Astrocyte (in vitro differentiated cells and primary cell): Measurements from ENCODE around the gene NSUN7.

Source experiments
- EZH2 ChIP-seq: IDR thresholded peaks from 2 replicates; pipeline ENCODE4 v1.6.1; 2012; ENCODE audit warnings: mild to moderate bottlenecking, low read length, inconsistent platforms; ENCODE audit not compliant: insufficient read depth
- TF ChIP-seq, protein P1 (sequence below): IDR thresholded peaks from 2 replicates; pipeline ENCODE4 v1.5.1; 2011; ENCODE audit warnings: low read depth, mild to moderate bottlenecking, inconsistent platforms, low read length, moderate library complexity; ENCODE audit not compliant: insufficient read depth

DNA sequence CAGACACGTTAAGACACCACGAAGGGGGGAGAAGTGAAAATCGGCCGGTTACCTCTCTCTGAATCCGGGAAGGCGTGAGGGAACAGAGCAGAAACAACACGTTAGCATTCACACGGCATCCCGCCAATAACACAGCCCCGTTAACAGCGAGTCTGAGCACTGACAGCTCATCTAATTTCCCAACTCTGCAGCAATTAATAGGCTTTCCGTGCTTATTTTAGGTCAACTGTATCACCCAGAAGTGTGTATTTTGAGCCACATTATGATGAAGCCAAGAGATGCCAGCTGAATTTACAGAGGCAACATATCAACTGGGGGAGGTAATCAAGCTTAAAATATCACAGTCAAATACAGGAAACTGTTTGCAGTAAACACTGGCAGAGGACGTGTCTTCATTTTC is 92.6 kb downstream of the NSUN7 start:
- TF ChIP-seq, protein P1, sequence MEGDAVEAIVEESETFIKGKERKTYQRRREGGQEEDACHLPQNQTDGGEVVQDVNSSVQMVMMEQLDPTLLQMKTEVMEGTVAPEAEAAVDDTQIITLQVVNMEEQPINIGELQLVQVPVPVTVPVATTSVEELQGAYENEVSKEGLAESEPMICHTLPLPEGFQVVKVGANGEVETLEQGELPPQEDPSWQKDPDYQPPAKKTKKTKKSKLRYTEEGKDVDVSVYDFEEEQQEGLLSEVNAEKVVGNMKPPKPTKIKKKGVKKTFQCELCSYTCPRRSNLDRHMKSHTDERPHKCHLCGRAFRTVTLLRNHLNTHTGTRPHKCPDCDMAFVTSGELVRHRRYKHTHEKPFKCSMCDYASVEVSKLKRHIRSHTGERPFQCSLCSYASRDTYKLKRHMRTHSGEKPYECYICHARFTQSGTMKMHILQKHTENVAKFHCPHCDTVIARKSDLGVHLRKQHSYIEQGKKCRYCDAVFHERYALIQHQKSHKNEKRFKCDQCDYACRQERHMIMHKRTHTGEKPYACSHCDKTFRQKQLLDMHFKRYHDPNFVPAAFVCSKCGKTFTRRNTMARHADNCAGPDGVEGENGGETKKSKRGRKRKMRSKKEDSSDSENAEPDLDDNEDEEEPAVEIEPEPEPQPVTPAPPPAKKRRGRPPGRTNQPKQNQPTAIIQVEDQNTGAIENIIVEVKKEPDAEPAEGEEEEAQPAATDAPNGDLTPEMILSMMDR, result no peak
- TF ChIP-seq EZH2, result no peak
